Adrenal gland (tissue), 12 donors: ENCODE measurements around the gene ASTN2. TPM values are rescaled to one million over a fixed set of nuclear protein-coding genes. Genes with fewer than 3 reads are reported as not detected.

Experiments used
- DNase-seq, 7 donors: peaks; one replicate each; pipeline ENCODE4 v3.0.0-alpha.2; 2019 to 2020
- H3K27ac ChIP-seq, 5 donors: fragments of 200-600 bp; sonication (generic) in 4 of 5; 1 replicate in 3 of 5; 2 replicates in 2 of 5; pipeline versions ENCODE4 v1.5.1 to v1.8.0; 2016 to 2020; ENCODE audit warnings: mild to moderate bottlenecking in 1 of 5
- H3K27me3 ChIP-seq: fragments of 200-600 bp; 2 replicates; pipeline ENCODE4 v1.8.0; 2021
- H3K36me3 ChIP-seq, 2 donors: fragments of 200-600 bp; replicated peaks in 1 of 2; 1 replicate in 1 of 2; 2 replicates in 1 of 2; pipeline versions ENCODE4 v1.5.1 to v1.8.0; 2018 to 2022
- H3K4me1 ChIP-seq, 2 donors: fragments of 200-600 bp; replicated peaks in 1 of 2; 1 replicate in 1 of 2; 2 replicates in 1 of 2; pipeline versions ENCODE4 v1.5.1 to v1.8.0; 2018 to 2021
- H3K4me3 ChIP-seq, 4 donors: fragments of 200-600 bp; sonication (generic) in 3 of 4; one replicate each; pipeline ENCODE4 v1.5.1; 2016 to 2018
- H3K9me3 ChIP-seq, 3 donors: fragments of 200-600 bp; sonication (generic) in 1 of 3; replicated peaks in 1 of 3; 1 replicate in 2 of 3; 2 replicates in 1 of 3; pipeline versions ENCODE4 v1.5.1 to v1.8.0; 2016 to 2021
- CTCF ChIP-seq, 6 experiments: fragments of 450-650 bp in 4 of 6; fragments of 200-600 bp in 2 of 6; sonication (generic) in 1 of 6; IDR thresholded peaks; 1 replicate in 5 of 6; 2 replicates in 1 of 6; pipeline versions ENCODE4 v1.5.1 to v1.8.0; 2016 to 2021; ENCODE audit warnings: antibody characterized with exemption in 6 of 6, mild to moderate bottlenecking in 2 of 6, moderate library complexity in 1 of 6
- POLR2A ChIP-seq, 2 donors: fragments of 450-650 bp; IDR thresholded peaks; one replicate each; pipeline ENCODE4 v1.6.1; 2017; ENCODE audit warnings: antibody characterized with exemption in 2 of 2, mild to moderate bottlenecking in 2 of 2, moderate library complexity in 1 of 2
- WGBS, 4 donors: extraction: QIAGEN DNeasy Blood & Tissue Kit in 2 of 4; methylation state at CpG; one replicate each; pipeline versions ENCODE4 v1.1.5 to v1.1.7; 2013 to 2017; 5-methylcytosine and 5-hydroxymethylcytosine counted together
- intact Hi-C, 2 donors: fragments of 100-400 bp; cut with DNase I; formaldehyde crosslinking; loops; one replicate each; pipeline versions ENCODE4 v1.14.1 to v1.15.0; 2022 to 2023
- polyA plus RNA-seq, 3 donors: library from polyadenylated mRNA; stranded (reverse); fragments of 200-250 nt in 2 of 3; fragments of 350-450 nt in 1 of 3; fragmentation: Illumina TruSeq in 1 of 3; extraction: RNeasy Lipid Tissue Mini Kit (QIAGEN cat#74804) in 1 of 3; gene quantifications; one replicate each; pipeline ENCODE4 v1.2.3, GENCODE V29; 2013 to 2014
- total RNA-seq, 9 donors: library from RNA; depleted of rRNA in 4 of 9; stranded (reverse); fragments of >200 nt in 4 of 9; fragments of 120-200 nt in 1 of 9; fragmentation: NEBNext Ultra II Directional in 1 of 9; extraction: Animal tissue kit (Norgen Biotek cat#: 25700) in 1 of 9; gene quantifications; one replicate each; pipeline versions ENCODE4 v1.1.0 to v1.2.4, GENCODE V29; 2013 to 2023
- donor health status: healthy with polysubstance abuse.
- donor health status: Bipolar disorder and iron deficiency.
- donor health status: DM: yes; HTN: yes; CAD: no.
- donor health status: DM: no; HTN: no; CAD: no.
- donor health status: DM: no; HTN: no; CAD: no.
- donor health status: DM: yes; HTN: yes; CAD: no.

Gene ASTN2
- total and polyA plus RNA-seq, 12 donors: 2.5 to 15.6 (median 6.8) TPM

DNA sequence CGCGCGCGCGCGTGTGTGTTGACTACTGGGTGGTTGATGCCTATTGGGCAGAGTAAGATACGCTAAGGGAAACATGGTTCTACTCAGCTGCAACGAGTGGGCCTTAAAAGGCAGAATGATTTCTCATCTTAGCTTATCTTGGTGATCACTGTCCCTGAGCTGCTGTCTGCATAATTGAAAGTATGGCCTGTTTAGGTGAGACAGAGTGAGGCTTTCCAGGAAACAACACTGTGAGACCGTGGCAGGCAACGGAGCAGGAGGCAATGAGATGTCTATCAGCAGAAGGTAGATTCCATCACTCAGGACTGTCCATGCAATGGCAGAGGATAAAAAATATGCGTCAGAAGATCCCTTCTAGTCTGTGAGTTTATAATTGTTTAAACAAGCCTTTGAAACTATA lies 450.6 kb downstream of the ASTN2 start:
- 73 to 86% (median 80%) methylated on average over 11 of the region's 11 CpGs for WGBS, 4 donors
- Histone ChIP-seq H3K4me1 (no peaks in the 10 kb centered on the region), H3K27ac (no peak overlapping the region), H3K36me3 (no peaks in the 10 kb centered on the region), H3K4me3 (no peak overlapping the region), H3K27me3 (no peaks in the 10 kb centered on the region), H3K9me3 (no peaks in the 10 kb centered on the region)
- intact Hi-C loops: no loop called here
- TF ChIP-seq CTCF (IDR thresholded peaks at IDR 0.05) (no peak), POLR2A (IDR thresholded peaks at IDR 0.05) (no peak)
- DNase-seq: no peak

- no peak for TF ChIP-seq POLR2A (IDR thresholded peaks at IDR 0.05)
- no peak for TF ChIP-seq CTCF (IDR thresholded peaks at IDR 0.05)
- intact Hi-C loops: no loop called here
Observed at GRCh38 chr9:116959809-116960208, 455.0 kb downstream of the ASTN2 start.

GRCh38 chr9:116958881-116959280 lies 456.0 kb downstream of the ASTN2 start:
- WGBS, 4 donors: 43 to 50% (median 45%) methylated on average over 5 of the region's 5 CpGs
- Histone ChIP-seq H3K4me3 (no peak overlapping the region), H3K36me3 (no peaks in the 10 kb centered on the region), H3K9me3 (no peaks in the 10 kb centered on the region), H3K27me3 (no peaks in the 10 kb centered on the region), H3K4me1 (no peaks in the 10 kb centered on the region), H3K27ac (no peak overlapping the region)
- intact Hi-C loops: no loop called here
- TF ChIP-seq CTCF (IDR thresholded peaks at IDR 0.05) (no peak), POLR2A (IDR thresholded peaks at IDR 0.05) (no peak)
- no peak for DNase-seq

More at GRCh38 chr9:116959809-116960208, 455.0 kb downstream of the ASTN2 start:
- no peaks in the 10 kb centered on the region for H3K27me3 ChIP-seq
- H3K4me3 ChIP-seq: no peak overlapping the region
- H3K36me3 ChIP-seq: no peaks in the 10 kb centered on the region
- WGBS, 4 donors: 5 to 14% (median 8%) methylated on average over 15 to 16 of the region's 16 CpGs
- DNase-seq: peak in 5 of 7 donors; percentile 1 to 77 (median 21)
- no peak overlapping the region for H3K27ac ChIP-seq
- H3K4me1 ChIP-seq: no peaks in the 10 kb centered on the region
- H3K9me3 ChIP-seq: no peaks in the 10 kb centered on the region

DNA sequence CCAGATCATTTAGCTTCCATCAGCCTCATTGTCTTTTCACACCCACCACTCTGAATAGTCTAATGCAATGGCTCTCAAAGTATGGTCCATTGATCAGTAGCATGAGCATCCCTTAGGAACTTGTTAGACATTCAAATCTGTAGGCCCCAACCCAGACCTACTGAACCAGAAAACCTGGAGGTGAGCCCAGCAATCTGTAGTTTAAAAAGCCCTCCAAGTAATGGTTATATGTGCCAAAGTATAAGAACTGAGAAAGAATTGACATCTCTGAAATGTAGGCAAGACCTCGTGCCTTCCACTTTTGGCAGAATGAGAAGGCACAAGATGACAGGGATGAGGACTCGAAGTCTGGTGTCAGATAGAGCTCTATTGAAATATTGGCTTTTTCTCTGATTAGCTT lies 460.1 kb downstream of the ASTN2 start:
- 68 to 95% (median 87%) methylated on average over 2 of the region's 2 CpGs for whole genome bisulfite sequencing, 4 donors
- no peaks in the 10 kb centered on the region for H3K9me3 ChIP-seq

More for the DNA sequence above, 460.1 kb downstream of the ASTN2 start:
- Histone ChIP-seq H3K36me3 (no peaks in the 10 kb centered on the region), H3K4me1 (no peaks in the 10 kb centered on the region), H3K4me3 (no peak overlapping the region), H3K27me3 (no peaks in the 10 kb centered on the region), H3K27ac (no peak overlapping the region)
- no peak for DNase-seq
- intact Hi-C loops: no loop called here
- TF ChIP-seq POLR2A (IDR thresholded peaks at IDR 0.05) (no peak), CTCF (IDR thresholded peaks at IDR 0.05) (no peak)
